ENCODE results near the gene LAX1. TPM values are rescaled to one million over a fixed set of nuclear protein-coding genes. Genes with fewer than 3 reads are reported as not detected.
"Not testable (repeated sequence)": the region's sequence is repeated elsewhere in the genome, so short reads cannot be mapped to it uniquely, and the experiment has no call there.

The LAX1 gene
- total RNA-seq, 2 donors from 2014 or later: not detected

GRCh38 chr1:203751051-203751450 lies 13.9 kb upstream of the LAX1 start:
- no peaks in the 10 kb centered on the region for H3K27me3 ChIP-seq
- DNase-seq (ENCODE audit: low spot score): no peak
- H3K36me3 ChIP-seq: no peaks in the 10 kb centered on the region

GRCh38 chr1:203751618-203752361 lies 13.2 kb upstream of the LAX1 start:
- H3K4me1 ChIP-seq; DNase-seq (ENCODE audit: low spot score); H3K36me3 ChIP-seq; H3K4me3 ChIP-seq; H3K27me3 ChIP-seq; H3K27ac ChIP-seq; H3K9me3 ChIP-seq: not testable (repeated sequence)

More at GRCh38 chr1:203751051-203751450, 13.9 kb upstream of the LAX1 start:
- Histone ChIP-seq H3K4me3 (no peak overlapping the region), H3K27ac (no peak overlapping the region), H3K4me1 (no peaks in the 10 kb centered on the region), H3K9me3 (no peaks in the 10 kb centered on the region)
- TF ChIP-seq, protein P1, sequence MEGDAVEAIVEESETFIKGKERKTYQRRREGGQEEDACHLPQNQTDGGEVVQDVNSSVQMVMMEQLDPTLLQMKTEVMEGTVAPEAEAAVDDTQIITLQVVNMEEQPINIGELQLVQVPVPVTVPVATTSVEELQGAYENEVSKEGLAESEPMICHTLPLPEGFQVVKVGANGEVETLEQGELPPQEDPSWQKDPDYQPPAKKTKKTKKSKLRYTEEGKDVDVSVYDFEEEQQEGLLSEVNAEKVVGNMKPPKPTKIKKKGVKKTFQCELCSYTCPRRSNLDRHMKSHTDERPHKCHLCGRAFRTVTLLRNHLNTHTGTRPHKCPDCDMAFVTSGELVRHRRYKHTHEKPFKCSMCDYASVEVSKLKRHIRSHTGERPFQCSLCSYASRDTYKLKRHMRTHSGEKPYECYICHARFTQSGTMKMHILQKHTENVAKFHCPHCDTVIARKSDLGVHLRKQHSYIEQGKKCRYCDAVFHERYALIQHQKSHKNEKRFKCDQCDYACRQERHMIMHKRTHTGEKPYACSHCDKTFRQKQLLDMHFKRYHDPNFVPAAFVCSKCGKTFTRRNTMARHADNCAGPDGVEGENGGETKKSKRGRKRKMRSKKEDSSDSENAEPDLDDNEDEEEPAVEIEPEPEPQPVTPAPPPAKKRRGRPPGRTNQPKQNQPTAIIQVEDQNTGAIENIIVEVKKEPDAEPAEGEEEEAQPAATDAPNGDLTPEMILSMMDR (IDR thresholded peaks at IDR 0.05): no peak

DNA sequence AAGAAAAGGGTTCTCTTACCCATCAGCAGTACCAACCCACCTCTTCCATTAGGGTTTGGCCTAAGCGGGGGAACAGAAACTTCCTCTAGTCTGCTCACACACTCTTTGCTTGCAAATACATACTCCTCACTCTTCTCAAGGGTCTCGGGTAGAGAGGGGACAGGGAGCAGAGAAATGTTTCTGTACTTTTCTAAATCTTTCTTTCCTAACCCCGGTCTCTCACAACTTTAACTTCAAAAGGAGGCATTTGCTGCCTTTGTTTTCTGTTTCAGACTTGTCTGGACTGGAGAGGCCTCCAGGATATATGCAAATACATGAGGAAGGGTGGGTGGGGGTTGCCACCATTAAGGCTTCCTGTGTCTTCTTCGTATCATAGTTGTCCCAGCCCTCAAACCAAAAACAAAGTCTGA lies 10.5 kb upstream of the LAX1 start:
- H3K27me3 ChIP-seq: no peaks in the 10 kb centered on the region
- no peak overlapping the region for H3K27ac ChIP-seq
- no peak overlapping the region for H3K4me3 ChIP-seq
- TF ChIP-seq, protein P1 (IDR thresholded peaks at IDR 0.05): no peak
- no peaks in the 10 kb centered on the region for H3K4me1 ChIP-seq
- H3K9me3 ChIP-seq: no peaks in the 10 kb centered on the region
- DNase-seq (ENCODE audit: low spot score): no peak
- H3K36me3 ChIP-seq: no peaks in the 10 kb centered on the region

GRCh38 chr1:203756036-203756435 lies 8.9 kb upstream of the LAX1 start:
- TF ChIP-seq, protein P1 (IDR thresholded peaks at IDR 0.05): no peak
- Histone ChIP-seq H3K27me3 (no peaks in the 10 kb centered on the region), H3K36me3 (no peaks in the 10 kb centered on the region), H3K9me3 (no peaks in the 10 kb centered on the region), H3K4me1 (no peaks in the 10 kb centered on the region), H3K4me3 (no peak overlapping the region), H3K27ac (no peak overlapping the region)
- no peak for DNase-seq (ENCODE audit: low spot score)

- not testable (repeated sequence) for H3K27me3 ChIP-seq; H3K27ac ChIP-seq; H3K4me1 ChIP-seq; H3K4me3 ChIP-seq; DNase-seq (ENCODE audit: low spot score); H3K36me3 ChIP-seq; H3K9me3 ChIP-seq
These were observed 6.2 kb upstream of the LAX1 start for GRCh38 chr1:203758749-203759148.

DNA sequence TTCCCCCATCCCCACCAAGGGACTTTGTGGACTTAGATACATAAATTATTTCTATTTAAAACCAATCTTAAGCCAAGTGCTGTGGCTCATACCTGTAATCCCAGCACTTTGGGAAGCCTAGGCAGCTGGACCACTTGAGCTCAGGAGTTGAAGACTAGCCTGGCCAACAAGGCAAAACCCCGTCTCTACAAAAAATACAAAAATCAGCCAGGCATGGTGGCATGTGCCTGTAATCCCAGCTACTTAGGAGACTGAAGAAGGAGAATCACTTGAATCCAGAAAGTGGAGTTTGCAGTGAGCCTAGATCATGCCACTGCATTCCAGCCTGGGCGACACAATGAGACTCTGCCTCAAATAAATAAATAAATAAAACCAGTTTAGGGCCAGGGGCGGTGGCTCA lies 4.5 kb upstream of the LAX1 start:
- Histone ChIP-seq H3K27ac (no peak overlapping the region), H3K4me1 (no peaks in the 10 kb centered on the region), H3K36me3 (no peaks in the 10 kb centered on the region), H3K4me3 (no peak overlapping the region), H3K9me3 (no peaks in the 10 kb centered on the region), H3K27me3 (no peaks in the 10 kb centered on the region)
- DNase-seq (ENCODE audit: low spot score): no peak
- TF ChIP-seq, protein P1 (IDR thresholded peaks at IDR 0.05): no peak

- H3K36me3 ChIP-seq; DNase-seq (ENCODE audit: low spot score); H3K4me3 ChIP-seq; H3K27me3 ChIP-seq; H3K9me3 ChIP-seq; H3K4me1 ChIP-seq; H3K27ac ChIP-seq: not testable (repeated sequence)
These were observed 3.0 kb upstream of the LAX1 start for GRCh38 chr1:203761958-203762357.

All from right atrium auricular region (tissue), 2 donors.